Activated CD4-positive, alpha-beta T cell treated with anti-CD3 and anti-CD28 coated beads, Interleukin-2, amount 50 U/mL, for 1 hour (primary cell): ENCODE measurements around the gene CLOCK.

Experiments used
- DNase-seq: peaks from one replicate; pipeline ENCODE4 v3.0.0-alpha.2; 2020

CLOCK gene

GRCh38 chr4:55475394-55476243 lies 71.1 kb downstream of the CLOCK start:
- DNase-seq = no peak

DNA sequence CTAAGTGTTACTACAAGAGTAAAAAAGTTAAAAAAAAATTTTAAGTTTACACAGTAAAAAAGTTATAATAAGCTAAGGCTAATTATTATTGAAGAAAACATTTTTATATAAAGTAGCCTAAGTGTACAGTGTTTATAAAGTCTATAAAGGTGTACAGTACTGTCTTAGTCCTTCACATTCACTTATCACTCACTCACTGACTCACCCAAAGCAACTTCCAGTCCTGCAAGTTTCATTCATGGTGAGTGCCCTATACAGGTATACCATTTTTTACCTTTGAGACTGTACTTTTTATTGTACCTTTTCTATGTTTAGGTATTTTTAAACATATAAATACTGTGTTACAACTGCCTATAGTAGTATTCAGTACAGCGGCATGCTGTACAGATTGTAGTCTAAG lies 76.7 kb downstream of the CLOCK start:
- DNase-seq = no peak

GRCh38 chr4:55468724-55469123 lies 78.0 kb downstream of the CLOCK start:
- no peak for DNase-seq

DNA sequence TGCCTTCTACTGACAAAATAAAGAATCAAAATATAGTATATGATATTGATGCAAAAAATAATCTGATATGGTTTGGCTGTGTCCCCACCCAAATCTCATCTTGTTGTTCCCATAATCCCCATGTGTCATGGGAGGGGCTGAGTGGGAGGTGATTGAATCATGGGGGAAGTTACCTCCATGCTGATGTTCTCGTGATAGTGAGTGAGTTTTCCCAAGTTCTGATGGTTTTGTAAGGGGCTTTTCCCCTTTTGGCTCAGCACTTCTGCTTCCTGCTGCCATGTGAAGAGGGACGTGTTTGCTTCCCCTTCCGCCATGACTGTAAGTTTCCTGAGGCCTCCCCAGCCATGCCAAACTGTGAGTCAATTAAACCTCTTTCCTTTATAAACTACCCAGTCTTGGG lies 80.7 kb downstream of the CLOCK start:
- no peak for DNase-seq

- no peak for DNase-seq
Observed at GRCh38 chr4:55458611-55459010, 88.1 kb downstream of the CLOCK start.

DNA sequence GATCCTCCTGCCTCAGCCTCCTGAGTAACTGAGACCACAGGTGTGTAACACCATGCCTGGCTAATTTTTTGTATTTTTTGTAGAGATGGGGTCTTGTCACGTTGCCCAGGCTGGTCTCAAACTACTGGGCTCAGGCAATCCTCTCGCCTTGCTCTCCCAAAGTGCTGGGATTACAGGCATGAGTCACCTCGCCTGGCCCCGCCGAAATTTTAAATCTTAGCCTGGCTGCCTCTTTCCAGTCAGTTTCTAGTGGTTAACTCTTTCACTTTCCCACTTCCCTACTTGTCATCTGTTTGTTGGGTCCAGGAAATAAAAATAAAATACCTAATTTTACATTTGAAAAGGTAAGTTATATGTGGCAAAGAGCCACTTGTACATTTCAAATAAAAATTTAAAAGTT lies 88.5 kb downstream of the CLOCK start:
- no peak for DNase-seq

- DNase-seq = no peak
Observed at GRCh38 chr4:55450566-55450965, 96.1 kb downstream of the CLOCK start.

- no peak for DNase-seq
Observed at GRCh38 chr4:55447831-55448230, 98.9 kb downstream of the CLOCK start.

DNA sequence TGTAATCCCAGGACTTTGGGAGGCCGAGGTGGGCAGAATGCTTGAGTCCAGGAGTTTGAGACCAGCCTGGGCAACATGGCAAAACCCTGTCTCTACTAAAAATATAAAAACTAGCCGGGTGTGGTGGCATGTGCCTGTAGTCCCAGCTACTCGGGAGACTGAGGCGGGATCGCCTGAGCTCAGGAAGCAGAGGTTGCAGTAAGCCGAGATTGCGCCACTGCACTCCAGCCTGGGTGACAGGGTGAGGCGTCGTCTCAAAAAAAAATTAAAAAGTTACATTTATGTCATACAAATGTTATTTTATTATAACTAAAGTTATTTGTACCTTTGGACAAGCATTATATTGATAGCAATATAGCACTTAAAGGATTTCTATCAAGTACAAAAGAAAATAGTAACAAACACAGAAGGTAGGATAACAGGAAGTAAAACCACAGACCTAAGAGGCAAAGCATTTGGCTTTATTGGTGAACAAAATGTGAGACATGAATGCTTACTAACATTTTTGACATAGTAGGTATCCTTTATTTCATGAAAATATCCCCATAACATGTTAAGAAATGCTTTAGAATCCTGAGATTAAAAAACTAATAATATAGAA lies 99.5 kb downstream of the CLOCK start:
- no peak for DNase-seq

- DNase-seq = no peak
Observed at GRCh38 chr4:55446578-55446922, 100.2 kb downstream of the CLOCK start.

DNA sequence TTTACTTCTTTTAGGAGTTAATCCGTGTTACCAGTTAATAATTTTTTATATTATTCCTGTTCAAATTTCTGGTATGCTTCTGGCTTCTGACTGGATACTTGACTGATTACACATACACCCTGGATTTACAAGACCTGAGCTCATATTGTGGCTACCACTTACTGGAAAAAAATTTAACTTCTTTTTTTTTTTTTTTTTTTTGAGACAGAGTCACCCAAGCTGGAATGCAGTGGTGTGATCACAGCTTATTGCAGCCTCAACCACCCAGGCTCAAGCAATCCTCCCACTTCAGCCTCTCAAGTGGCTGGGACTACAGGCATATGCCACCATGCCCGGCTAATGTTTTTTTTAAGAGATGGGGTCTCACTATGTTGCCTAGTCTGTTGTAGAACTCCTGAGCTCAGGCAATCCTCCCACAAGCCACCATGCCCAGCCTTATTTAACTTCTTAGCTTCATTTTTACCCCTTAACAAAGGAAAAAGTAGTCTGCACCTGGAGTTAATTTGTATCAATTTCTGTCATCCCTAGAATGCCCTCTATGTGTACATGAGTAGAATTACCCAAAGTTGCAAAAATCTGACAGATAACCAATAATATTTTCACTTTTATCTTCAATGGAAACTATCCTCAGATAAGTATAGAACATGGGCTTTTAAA lies 100.7 kb downstream of the CLOCK start:
- no peak for DNase-seq

- DNase-seq = no peak
Observed at GRCh38 chr4:55444827-55445226, 101.9 kb downstream of the CLOCK start.

DNA sequence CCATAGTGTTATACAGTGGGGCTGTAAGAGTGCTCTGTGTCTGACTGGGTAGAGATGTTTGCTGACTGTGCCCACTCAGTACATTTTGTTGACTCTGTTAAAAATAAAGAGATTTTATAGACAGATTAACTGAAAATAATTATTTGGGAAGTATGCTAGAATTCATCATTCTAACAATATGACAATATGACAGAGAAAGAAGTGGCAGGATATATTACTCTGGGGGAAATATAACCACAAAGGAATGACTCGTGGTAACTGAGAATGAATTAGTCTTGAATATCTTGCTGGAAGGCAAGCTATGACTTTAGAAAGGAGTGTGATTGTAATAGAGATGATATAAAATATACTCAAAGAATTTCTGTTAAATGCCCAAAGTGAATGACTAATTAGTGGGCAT lies 104.2 kb downstream of the CLOCK start:
- no peak for DNase-seq

GRCh38 chr4:55440786-55441185 lies 105.9 kb downstream of the CLOCK start:
- DNase-seq = no peak

DNA sequence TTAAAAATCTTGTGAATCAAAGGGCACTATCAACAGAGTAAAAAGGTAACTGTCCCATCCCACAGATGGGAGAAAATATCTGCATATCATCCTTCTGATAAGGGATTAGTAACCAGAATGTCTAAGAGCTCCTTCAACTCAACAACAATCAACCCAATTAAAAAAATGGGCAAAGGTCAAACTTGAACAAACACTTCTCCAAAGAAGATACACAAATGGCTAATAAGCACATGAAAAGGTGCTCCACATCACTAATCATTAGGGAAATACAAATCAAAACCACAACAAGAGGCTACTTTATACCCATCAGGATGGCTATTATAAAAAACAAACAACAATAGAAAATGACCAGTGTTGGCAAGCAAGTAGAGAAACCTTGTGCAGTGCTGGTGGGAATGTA lies 107.7 kb downstream of the CLOCK start:
- no peak for DNase-seq

GRCh38 chr4:55438314-55438713 lies 108.4 kb downstream of the CLOCK start:
- no peak for DNase-seq

DNA sequence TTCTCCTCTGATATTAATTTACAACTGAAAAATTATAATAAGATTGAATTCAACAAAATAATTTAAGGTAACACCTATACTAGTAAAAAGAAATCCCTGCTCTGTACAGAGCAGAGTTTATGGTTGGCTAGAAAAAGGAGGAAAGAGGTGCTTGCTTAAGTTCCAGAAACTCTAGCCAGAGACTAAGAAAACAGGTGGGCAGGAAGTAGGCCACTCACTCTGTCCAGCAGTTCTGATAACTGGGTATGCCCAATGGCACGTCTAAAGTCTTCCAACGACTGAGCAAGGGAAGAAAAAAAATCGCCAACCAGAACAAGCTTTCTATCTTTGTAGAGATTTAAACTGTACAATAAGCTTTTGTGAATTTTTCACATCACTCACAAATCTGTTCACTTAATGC lies 108.9 kb downstream of the CLOCK start:
- DNase-seq = no peak

GRCh38 chr4:55437356-55437796 lies 109.3 kb downstream of the CLOCK start:
- DNase-seq = no peak

- DNase-seq = no peak
Observed at GRCh38 chr4:55435141-55435841, 111.4 kb downstream of the CLOCK start.

- no peak for DNase-seq
Observed at GRCh38 chr4:55431710-55432336, 114.9 kb downstream of the CLOCK start.

DNA sequence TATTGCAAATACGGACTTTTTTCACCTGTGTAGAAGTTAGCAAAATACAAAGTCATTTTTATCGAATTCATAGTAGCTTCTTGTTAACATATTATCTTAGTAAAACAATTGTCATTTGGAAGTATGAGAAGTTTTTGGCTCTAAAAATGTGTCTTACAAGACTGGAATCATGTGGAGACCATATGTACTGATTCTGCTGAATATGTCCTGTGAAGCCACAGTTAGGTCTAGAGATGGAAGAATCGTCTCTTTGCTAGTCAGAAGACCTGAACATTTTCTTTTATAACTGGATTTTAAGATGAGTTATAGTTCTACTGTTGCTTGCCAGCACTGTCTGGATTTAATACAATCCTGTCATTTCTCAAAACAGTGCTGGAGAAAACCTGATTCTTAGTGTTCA lies 121.9 kb downstream of the CLOCK start:
- DNase-seq = no peak

- DNase-seq = no peak
Observed at GRCh38 chr4:55416176-55416575, 130.5 kb downstream of the CLOCK start.

DNA sequence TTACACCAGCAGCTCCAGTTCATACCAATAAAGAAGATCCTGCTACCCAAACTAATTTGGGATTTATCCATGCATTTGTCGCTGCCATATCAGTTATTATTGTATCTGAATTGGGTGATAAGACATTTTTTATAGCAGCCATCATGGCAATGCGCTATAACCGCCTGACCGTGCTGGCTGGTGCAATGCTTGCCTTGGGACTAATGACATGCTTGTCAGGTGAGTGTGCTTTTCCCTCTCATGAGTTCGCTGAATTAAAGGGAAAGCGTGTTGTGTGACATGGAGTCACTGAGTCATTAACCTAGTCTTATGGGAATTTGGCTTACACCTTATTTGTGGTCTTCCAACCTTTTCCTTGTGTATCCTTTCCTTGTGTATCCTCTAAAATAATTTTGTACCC lies 135.1 kb downstream of the CLOCK start:
- DNase-seq = no peak
